Effector CD4-positive, alpha-beta T cell (primary cell): ENCODE results near the gene STXBP3.
A peak's percentile ranks its signal among the peaks of the same experiment; 100 is the strongest.
"Not testable (repeated sequence)": the region's sequence is repeated elsewhere in the genome, so short reads cannot be mapped to it uniquely, and the experiment has no call there.

Experiments used
- DNase-seq: peaks from one replicate; pipeline ENCODE4 v3.0.0-alpha.2; 2020
- total RNA-seq: gene quantifications from one replicate; lab custom pipeline; 2026; lab: John Stamatoyannopoulos, UW

The STXBP3 gene, protein sequence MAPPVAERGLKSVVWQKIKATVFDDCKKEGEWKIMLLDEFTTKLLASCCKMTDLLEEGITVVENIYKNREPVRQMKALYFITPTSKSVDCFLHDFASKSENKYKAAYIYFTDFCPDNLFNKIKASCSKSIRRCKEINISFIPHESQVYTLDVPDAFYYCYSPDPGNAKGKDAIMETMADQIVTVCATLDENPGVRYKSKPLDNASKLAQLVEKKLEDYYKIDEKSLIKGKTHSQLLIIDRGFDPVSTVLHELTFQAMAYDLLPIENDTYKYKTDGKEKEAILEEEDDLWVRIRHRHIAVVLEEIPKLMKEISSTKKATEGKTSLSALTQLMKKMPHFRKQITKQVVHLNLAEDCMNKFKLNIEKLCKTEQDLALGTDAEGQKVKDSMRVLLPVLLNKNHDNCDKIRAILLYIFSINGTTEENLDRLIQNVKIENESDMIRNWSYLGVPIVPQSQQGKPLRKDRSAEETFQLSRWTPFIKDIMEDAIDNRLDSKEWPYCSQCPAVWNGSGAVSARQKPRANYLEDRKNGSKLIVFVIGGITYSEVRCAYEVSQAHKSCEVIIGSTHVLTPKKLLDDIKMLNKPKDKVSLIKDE
- 78.2 reads per million, percentile 78 among the genes with 10 or more reads in this experiment for total RNA-seq

- peak; percentile 100 for DNase-seq
Observed at GRCh38 chr1:108746382-108747170, at the start of gene STXBP3. Gene STXBP3 (plus strand): TSS chr1:108746674. CDS start chr1:108746738, 64 bp downstream.

DNA sequence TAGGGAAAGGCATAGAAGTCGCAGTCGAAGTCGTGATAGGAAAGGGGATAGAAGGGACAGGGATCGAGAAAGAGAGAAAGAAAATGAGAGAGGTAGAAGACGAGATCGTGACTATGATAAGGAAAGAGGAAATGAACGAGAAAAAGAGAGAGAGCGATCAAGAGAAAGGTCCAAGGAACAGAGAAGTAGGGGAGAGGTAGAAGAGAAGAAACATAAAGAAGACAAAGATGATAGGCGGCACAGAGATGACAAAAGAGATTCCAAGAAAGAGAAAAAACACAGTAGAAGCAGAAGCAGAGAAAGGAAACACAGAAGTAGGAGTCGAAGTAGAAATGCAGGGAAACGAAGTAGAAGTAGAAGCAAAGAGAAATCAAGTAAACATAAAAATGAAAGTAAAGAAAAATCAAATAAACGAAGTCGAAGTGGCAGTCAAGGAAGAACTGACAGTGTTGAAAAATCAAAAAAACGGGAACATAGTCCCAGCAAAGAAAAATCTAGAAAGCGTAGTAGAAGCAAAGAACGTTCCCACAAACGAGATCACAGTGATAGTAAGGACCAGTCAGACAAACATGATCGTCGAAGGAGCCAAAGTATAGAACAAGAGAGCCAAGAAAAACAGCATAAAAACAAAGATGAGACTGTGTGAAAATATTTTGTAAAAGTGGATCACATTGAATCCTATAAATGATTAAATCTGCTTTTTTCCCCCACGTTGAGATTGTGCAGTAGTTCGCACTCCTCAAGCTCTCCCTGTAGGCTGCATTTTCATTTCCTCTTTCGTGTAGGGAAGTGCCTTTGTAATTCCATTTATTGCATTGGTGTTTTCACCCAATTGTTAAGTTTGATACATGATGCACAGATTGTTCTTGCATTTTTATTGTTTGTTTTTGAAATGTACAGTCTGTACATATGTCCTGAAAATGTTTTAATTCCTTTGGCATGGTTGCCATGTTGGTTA, 46.8 kb upstream of the STXBP3 start:
- DNase-seq: no peak

DNA sequence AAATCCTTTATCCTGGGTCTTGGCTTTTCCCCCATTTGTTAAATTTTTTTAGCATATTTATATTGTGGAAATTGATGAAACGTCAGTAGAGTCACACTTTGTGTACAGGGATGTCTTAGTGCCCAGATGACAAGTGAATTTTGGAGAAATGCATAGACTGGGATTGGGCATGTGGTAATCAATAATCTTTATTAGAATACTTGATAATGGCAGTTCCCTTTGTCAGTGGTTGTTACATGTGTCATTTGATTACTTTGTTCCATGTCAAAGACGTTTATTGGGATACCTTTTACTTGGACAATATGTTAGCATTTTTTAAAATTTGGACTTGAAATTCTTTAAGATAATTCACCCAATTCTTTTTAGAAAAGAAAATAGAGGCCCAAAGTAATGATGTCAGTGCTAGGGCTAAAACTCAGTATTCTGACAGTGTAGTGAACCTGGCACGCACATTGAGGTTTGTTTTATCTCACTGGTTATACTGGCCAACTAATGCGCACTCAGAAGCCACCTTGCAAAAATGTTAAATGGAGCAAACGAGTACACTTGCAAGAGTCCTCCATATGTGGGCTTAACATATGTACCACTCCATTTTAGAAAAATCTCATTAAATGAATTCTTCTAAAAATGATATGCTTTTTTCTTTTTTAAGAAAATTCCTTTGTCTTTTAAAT, 45.2 kb upstream of the STXBP3 start:
- no peak for DNase-seq

DNA sequence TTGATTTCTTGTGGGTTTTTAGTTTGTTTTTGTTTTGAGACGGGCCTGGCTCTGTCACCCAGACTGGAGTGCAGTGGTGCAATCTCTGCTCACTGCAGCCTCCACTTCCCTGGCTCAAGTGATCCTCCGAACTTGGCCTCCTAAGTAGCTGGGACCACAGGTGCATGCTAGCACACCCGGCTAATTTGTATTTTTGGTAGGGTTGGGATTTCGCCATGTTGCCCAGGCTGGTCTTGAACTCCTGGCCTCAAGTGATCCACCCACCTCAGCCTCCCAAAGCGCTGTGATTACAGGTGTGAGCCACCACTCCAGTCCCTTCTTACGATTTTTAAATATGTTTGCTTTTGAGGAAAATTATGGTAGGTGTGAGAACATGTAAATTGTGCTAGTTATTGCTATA, 44.4 kb upstream of the STXBP3 start:
- DNase-seq: not testable (repeated sequence)

GRCh38 chr1:108703939-108704338, 42.5 kb upstream of the STXBP3 start:
- peak; percentile 27 for DNase-seq

DNA sequence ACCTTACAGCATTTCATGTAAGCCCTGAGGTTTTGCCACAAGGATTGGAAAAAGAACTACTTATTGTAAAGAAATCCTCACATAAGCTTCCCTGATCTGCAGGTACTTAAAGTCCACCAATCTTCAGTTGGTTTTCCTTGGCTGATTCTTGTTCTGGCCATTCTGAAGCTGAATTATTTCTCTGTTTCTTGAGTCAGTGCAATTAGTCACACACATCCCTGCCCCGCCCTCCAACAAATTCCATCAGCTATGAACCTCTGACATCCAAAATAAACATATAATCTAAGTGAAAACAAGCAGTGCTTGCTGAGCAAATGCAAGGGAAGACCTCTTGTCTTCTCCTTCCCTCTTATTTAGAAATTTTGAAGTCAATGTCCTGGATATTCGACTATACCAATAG, 42.0 kb upstream of the STXBP3 start:
- no peak for DNase-seq

- no peak for DNase-seq
Observed at GRCh38 chr1:108706643-108707042, 39.8 kb upstream of the STXBP3 start.

DNA sequence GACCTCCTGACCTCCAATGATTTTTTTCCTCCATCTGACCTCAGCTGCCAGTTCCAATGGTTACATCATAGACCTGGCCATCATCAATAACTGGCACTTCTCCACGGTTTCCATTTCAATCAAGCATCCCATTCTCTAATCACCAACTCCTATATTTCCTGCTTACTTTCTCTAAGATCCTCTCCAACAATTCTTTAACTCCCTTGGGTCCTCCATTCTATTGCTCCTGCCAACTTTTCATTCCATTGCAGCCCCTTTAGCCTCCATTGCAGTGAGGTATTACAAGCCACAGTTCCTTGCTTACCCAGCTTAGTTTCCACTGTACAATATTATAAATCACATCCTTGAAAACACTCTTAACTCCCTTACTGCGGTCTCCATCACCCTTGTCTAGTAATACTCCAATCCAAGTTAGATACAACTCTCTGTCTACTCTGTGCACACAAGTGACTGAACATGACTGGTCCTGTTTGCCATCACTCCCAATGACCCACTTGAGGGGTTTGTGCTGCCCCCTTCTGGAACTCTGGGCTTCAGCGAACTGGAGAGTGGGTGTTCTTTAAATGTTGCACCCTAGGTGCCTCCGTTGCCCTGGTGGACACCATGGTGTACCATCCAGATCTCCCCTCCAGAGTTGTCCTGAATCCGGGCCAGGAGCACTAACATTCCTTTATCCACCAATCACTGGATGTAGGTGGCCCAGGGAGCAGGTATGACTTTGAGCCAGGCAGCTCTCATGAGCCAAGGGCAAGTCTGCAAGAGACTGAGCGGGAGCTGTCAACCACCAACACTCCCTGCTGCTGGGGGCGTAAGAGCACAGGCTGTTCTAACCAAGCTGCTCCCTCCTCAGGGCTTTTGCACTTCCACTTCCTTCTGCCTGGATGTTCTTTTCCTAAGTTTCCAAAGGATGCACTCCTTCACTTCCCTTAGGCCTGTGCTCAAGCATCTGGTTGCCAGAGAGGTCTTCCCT, 37.5 kb upstream of the STXBP3 start:
- peak; percentile 53 for DNase-seq

- DNase-seq: no peak
Observed at GRCh38 chr1:108712606-108713150, 33.8 kb upstream of the STXBP3 start, which contains the start of gene FNDC7. Gene FNDC7 (plus strand): TSS chr1:108712908. CDS start chr1:108712934, 26 bp downstream.

DNA sequence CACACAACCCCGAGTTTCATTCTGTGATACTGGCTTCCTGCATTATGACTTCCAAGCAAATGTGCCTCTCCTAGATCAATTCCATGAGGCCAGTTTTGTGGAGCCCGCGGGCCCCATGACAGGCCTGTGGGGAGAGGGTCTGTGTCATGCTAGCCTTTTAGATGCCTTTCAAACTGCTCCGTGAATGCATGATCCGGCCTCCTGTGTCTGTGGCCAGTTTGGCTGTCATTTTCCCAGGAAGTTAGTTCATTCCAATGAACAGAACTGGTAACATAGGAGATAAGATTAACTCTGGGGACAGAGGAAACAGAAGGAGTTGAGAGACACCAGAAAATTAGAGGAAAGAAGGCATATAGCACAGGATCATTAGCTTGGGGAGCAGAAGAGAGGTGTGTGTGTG, 30.5 kb upstream of the STXBP3 start:
- no peak for DNase-seq

GRCh38 chr1:108716437-108717230, 29.8 kb upstream of the STXBP3 start:
- no peak for DNase-seq

DNA sequence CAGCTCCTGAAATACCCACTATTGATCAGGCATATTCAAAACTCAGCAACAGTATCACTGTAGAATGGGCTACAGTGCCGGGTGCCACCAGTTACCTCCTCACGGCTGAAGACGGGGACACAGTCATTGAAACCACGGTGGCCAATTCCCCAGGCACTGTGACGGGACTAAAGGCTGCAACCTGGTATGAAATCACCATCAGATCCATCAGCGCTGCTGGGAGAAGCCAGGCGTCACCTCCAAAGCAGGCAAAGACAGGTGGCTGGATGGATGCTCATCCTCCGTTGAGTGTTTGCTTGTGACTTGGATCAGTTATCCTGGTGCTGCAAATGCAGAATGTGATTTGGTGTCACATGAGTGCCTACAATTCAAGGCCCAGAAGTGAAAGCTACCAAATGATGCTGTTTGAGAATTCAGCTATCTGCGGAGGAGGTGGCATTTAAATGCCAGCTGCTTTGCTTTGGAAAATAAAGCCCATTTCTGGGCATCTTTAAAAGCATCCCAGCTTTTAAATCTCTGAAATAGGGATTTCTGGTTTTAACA, 28.6 kb upstream of the STXBP3 start:
- no peak for DNase-seq

- DNase-seq: no peak
Observed at GRCh38 chr1:108718927-108719655, 27.4 kb upstream of the STXBP3 start.

DNA sequence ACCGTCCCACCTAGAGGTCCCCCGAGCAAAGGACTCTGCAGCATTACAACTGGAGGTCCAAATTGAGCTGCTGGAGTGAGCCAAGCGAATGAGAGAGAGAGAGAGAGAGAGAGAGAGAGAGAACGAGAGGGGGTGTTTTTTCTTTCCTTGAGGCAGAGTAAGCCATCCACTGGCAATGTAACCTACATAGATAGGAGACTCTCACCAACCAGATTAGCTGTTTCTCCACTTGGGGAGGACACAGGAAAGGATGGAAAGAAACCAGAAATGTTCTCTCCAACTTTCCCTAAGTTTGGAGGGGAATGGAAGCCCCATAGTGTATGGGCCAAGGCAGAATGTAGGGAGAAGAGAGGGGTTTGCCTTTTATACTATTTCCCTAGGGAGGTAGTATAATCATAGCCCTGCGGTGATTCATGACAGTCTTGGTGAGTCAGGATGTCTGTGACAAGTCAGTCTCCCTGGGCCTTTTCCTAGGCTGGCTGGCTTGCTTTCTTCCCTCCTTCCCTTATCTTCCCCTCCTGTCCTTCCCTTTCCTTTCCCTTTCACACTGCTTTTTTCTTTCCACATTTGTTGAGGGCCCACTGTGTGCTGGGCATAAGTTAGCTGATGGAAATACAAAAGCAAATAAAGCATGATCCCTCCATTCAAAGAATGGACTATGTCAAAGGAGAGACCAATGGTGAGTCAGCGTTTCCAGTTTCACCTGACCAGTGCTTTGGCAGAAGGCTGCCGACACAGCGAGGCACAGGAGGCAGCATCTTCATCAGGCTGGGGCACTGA, 26.6 kb upstream of the STXBP3 start:
- DNase-seq: no peak

- DNase-seq: no peak
Observed at GRCh38 chr1:108722292-108722691, 24.2 kb upstream of the STXBP3 start.

DNA sequence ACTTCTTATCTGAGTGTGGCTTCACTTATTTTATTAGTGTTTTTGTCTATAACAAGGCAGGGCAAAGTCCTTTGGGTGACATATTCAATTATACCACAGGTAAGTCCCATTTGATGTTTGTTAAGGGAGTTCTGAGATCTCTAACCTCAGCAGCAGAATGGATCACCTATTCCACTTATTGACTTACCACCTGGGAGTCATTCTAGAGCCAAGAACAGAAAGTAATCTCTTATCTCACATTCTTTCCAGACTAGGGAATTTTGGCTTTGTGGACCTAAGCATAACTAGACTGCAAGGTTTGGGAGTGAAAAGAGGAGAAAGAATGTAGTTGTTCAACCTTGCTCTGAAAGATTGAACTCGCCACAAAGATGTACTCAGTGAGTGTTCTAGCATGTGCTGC, 20.6 kb upstream of the STXBP3 start:
- no peak for DNase-seq

DNA sequence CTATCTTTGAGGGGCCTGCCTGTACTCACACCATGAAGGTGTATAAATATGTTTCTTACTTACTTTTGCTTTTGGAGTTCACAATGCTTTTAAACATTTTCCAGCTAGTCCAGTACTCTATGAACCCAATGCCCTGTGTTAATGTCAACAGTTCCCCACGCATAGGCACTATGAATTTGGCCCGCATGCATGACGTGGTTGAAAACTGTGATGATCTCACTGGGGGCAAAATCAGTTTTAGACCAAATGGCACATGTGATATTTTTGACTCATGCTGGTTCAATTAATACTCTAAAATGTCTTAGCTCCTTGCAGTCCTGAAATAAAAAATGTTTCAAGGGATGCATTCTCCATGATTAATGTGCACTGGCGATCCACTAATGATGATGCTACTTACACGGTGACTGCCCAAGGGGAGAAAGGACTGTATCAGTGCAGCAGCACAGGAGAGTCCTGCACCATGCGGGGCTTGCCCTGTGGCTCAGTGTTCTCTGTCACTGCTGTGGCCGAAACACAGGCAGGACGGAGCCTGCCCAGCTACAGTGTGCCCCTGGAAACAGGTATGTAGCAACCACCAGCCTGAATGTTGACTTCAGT, 18.0 kb upstream of the STXBP3 start:
- DNase-seq: no peak
